Esophagus muscularis mucosa (tissue), 4 donors: ENCODE results near the gene HLA-DQB2.

Source experiments
- CTCF ChIP-seq, 3 experiments: fragments of 200-600 bp in 2 of 3; fragments of 450-650 bp in 1 of 3; sonication (generic) in 2 of 3; IDR thresholded peaks; one replicate each; pipeline ENCODE4 v1.5.1; 2017 to 2019; ENCODE audit warnings: antibody characterized with exemption in 3 of 3, mild to moderate bottlenecking in 2 of 3, moderate library complexity in 1 of 3
- EP300 ChIP-seq: sonication (generic); formaldehyde crosslinking; IDR thresholded peaks from one replicate; pipeline ENCODE4 v1.6.1; 2017; ENCODE audit warnings: antibody characterized with exemption
- POLR2A ChIP-seq: fragments of 450-650 bp; IDR thresholded peaks from one replicate; pipeline ENCODE4 v1.6.1; 2017; ENCODE audit warnings: antibody characterized with exemption, moderate library complexity, mild to moderate bottlenecking, low read depth

- TF ChIP-seq CTCF (IDR thresholded peaks at IDR 0.05) (no peak), POLR2A (no peak), EP300 (no peak)
These were observed 31.2 kb upstream of the HLA-DQB2 start for GRCh38 chr6:32794510-32794909.
